Loucy (cell line): ENCODE measurements around the gene FBXL13.

Experiments
- CTCF ChIP-seq: fragments of 200-600 bp; sonication (generic); conservative IDR thresholded peaks from 2 replicates; pipeline ENCODE4 v1.5.1; 2014; ENCODE audit warnings: mild to moderate bottlenecking, antibody characterized with exemption, low read length
- EZH2phosphoT487 ChIP-seq: fragments of 200-600 bp; IDR thresholded peaks from 2 replicates; pipeline ENCODE4 v1.6.1; 2018; ENCODE audit warnings: antibody characterized with exemption, mild to moderate bottlenecking, moderate library complexity, borderline replicate concordance

- TF ChIP-seq CTCF (no peak), EZH2phosphoT487 (no peak)
These were observed 94.9 kb downstream of the FBXL13 start for GRCh38 chr7:102979670-102980069.
